Fibroblast of lung (primary cell): ENCODE measurements around the gene GRIK1. TPM values are rescaled to one million over a fixed set of nuclear protein-coding genes. Genes with fewer than 3 reads are reported as not detected.

ENCODE experiments used
- DNase-seq, 2 donors: peaks; one replicate each; pipeline versions ENCODE4 v3.0.0 to v3.0.0-alpha.2; 2010; ENCODE audit warnings: low read depth in 2 of 2
- H2AFZ ChIP-seq: 2 replicates; pipeline ENCODE4 v1.5.1; 2012; ENCODE audit warnings: low read length, control low read depth, inconsistent platforms
- H3K27ac ChIP-seq: 2 replicates; pipeline ENCODE4 v1.5.1; 2011; ENCODE audit warnings: low read length, control low read depth; ENCODE audit not compliant: insufficient read depth
- H3K27me3 ChIP-seq: 2 replicates; pipeline ENCODE4 v1.5.1; 2011; ENCODE audit warnings: mild to moderate bottlenecking, low read length; ENCODE audit not compliant: control insufficient read depth, insufficient read depth
- H3K36me3 ChIP-seq: 2 replicates; pipeline ENCODE4 v1.5.1; 2011; ENCODE audit warnings: low read length; ENCODE audit not compliant: control insufficient read depth, insufficient read depth
- H3K4me1 ChIP-seq: 2 replicates; pipeline ENCODE4 v1.5.1; 2011; ENCODE audit warnings: low read length; ENCODE audit not compliant: control insufficient read depth, insufficient read depth; ENCODE audit errors: extremely low read depth
- H3K4me2 ChIP-seq: 2 replicates; pipeline ENCODE4 v1.5.1; 2011; ENCODE audit warnings: low read length, control low read depth; ENCODE audit not compliant: insufficient read depth; ENCODE audit errors: extremely low read depth
- H3K4me3 ChIP-seq, 4 experiments: fragments of 200-600 bp in 1 of 4; sonication (generic) in 1 of 4; replicated peaks in 1 of 4; 2 replicates each; pipeline ENCODE4 v1.5.1; 2011 to 2016; ENCODE audit warnings: low read length in 4 of 4, low read depth in 3 of 4, mild to moderate bottlenecking in 3 of 4, control low read depth in 2 of 4, inconsistent platforms in 1 of 4, mixed read lengths in 1 of 4; ENCODE audit not compliant: insufficient read depth in 1 of 4; ENCODE audit errors: control extremely low read depth in 1 of 4
- H3K79me2 ChIP-seq: 2 replicates; pipeline ENCODE4 v1.5.1; 2012; ENCODE audit warnings: mild to moderate bottlenecking, low read length, inconsistent platforms; ENCODE audit not compliant: control insufficient read depth, insufficient read depth
- H3K9ac ChIP-seq: 2 replicates; pipeline ENCODE4 v1.5.1; 2011; ENCODE audit warnings: mild to moderate bottlenecking, low read length, control low read depth; ENCODE audit not compliant: insufficient read depth
- H3K9me3 ChIP-seq: 2 replicates; pipeline ENCODE4 v1.5.1; 2012; ENCODE audit warnings: low read depth, low read length; ENCODE audit not compliant: control insufficient read depth, insufficient read depth
- H4K20me1 ChIP-seq: 2 replicates; pipeline ENCODE4 v1.5.1; 2011; ENCODE audit warnings: low read length; ENCODE audit not compliant: control insufficient read depth, insufficient read depth; ENCODE audit errors: extremely low read depth
- CTCF ChIP-seq, 2 donors: IDR thresholded peaks in 1 of 2; conservative IDR thresholded peaks in 1 of 2; 1 replicate in 1 of 2; 2 replicates in 1 of 2; pipeline ENCODE4 v1.5.1; 2011 to 2012; ENCODE audit warnings: low read length in 2 of 2, control low read depth in 1 of 2, inconsistent platforms in 1 of 2, low read depth in 1 of 2, mild to moderate bottlenecking in 1 of 2
- EZH2 ChIP-seq: IDR thresholded peaks from 2 replicates; pipeline ENCODE4 v1.5.1; 2012; ENCODE audit warnings: low read length, control low read depth, mild to moderate bottlenecking; ENCODE audit errors: missing control alignments
- polyA plus RNA-seq, 2 donors: library from polyadenylated mRNA; depleted of rRNA in 1 of 2; stranded (reverse) in 1 of 2; unstranded in 1 of 2; fragments of >200 nt; gene quantifications; 2 replicates each; pipeline ENCODE4 v1.2.1, GENCODE V29; 2011 to 2012; ENCODE audit warnings: missing spikeins in 1 of 2
- total RNA-seq: library from RNA; depleted of rRNA; stranded (reverse); fragments of >200 nt; gene quantifications from 2 replicates; pipeline ENCODE4 v1.2.1, GENCODE V29; 2014

Gene GRIK1
- total and polyA plus RNA-seq, 2 donors (not counting 1 experiment from before 2014, with no cell fraction given): not detected

GRCh38 chr21:29513535-29513934, 426.3 kb downstream of the GRIK1 start:
- H3K27me3 ChIP-seq: no peaks in the 10 kb centered on the region
- H3K36me3 ChIP-seq: no peaks in the 10 kb centered on the region
- H3K4me2 ChIP-seq: no peak overlapping the region
- no peak overlapping the region for H3K9ac ChIP-seq
- TF ChIP-seq EZH2 (no peak), CTCF (conservative IDR thresholded peaks at IDR 0.05 in 1 of 2, IDR thresholded peaks at IDR 0.05 in 1 of 2; ENCODE audit: low read depth in 1 of 2, low read length in 2 of 2) (no peak)
- H3K4me1 ChIP-seq: no peaks in the 10 kb centered on the region
- no peaks in the 10 kb centered on the region for H4K20me1 ChIP-seq
- no peak for DNase-seq
- H2AFZ ChIP-seq: no peak overlapping the region
- peaks cover 2% of the 10 kb centered on the region for H3K9me3 ChIP-seq
- no peak overlapping the region for H3K27ac ChIP-seq
- H3K4me3 ChIP-seq: no peak overlapping the region
- no peaks in the 10 kb centered on the region for H3K79me2 ChIP-seq

DNA sequence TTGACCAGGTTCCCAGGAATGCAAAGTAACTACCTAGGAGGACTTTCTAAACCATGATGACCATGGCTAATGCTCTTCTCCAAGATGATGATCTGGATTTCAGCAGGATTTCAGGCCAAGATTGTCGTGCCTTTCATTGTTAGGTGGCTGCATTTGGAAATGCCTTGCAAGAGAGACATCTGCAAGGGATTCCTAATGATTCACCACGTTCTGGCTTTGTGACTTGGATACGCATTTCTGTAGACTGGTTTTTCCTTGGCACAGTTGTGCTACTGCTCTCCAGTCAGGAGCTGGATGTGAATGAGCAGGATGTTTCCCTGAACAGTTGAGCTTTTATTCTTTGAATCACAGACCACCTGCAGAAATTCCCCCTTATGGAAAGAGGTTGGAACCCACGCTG, 428.7 kb downstream of the GRIK1 start:
- Histone ChIP-seq H3K4me2 (no peak overlapping the region), H3K27me3 (no peaks in the 10 kb centered on the region), H3K4me3 (no peak overlapping the region), H3K27ac (no peak overlapping the region), H3K9me3 (peaks cover 2% of the 10 kb centered on the region), H3K36me3 (no peaks in the 10 kb centered on the region), H3K9ac (no peak overlapping the region), H4K20me1 (no peaks in the 10 kb centered on the region), H2AFZ (no peak overlapping the region), H3K79me2 (no peaks in the 10 kb centered on the region), H3K4me1 (no peaks in the 10 kb centered on the region)
- TF ChIP-seq CTCF (conservative IDR thresholded peaks at IDR 0.05 in 1 of 2, IDR thresholded peaks at IDR 0.05 in 1 of 2; ENCODE audit: low read depth in 1 of 2, low read length in 2 of 2) (no peak), EZH2 (no peak)
- DNase-seq: peak in 1 of 2 donors; percentile 73

DNA sequence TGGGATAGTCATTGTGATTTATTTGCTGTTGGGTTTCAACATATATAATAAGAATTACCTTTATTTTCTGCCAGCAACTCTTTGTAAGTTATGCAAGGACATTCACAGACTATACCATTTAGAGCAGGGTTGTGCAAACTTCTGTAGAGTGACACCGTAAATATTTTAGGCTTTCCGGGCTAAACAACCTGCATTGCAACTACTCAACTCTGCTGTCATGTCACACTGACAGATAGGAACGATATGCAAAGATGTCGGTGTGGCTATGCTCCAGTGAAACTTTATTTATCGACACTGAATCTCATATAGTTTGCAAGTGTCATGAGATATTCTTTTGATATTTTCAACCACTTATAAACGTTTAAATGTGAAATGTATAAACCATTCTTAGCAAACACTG, 430.7 kb downstream of the GRIK1 start:
- no peak for TF ChIP-seq EZH2
- no peak for TF ChIP-seq CTCF (conservative IDR thresholded peaks at IDR 0.05 in 1 of 2, IDR thresholded peaks at IDR 0.05 in 1 of 2; ENCODE audit: low read depth in 1 of 2, low read length in 2 of 2)
- Histone ChIP-seq H4K20me1 (no peaks in the 10 kb centered on the region), H3K27ac (no peak overlapping the region), H2AFZ (no peak overlapping the region), H3K9ac (no peak overlapping the region), H3K4me1 (no peaks in the 10 kb centered on the region), H3K36me3 (no peaks in the 10 kb centered on the region), H3K4me3 (no peak overlapping the region), H3K4me2 (no peak overlapping the region), H3K27me3 (no peaks in the 10 kb centered on the region), H3K79me2 (no peaks in the 10 kb centered on the region), H3K9me3 (no peaks in the 10 kb centered on the region)
- DNase-seq: no peak
